NCI-H446 treated with DMSO at 0.1 percent for 48 hours (cell line): Measurements from ENCODE around the gene TBC1D2B.

Experiments
- DNase-seq: peaks from one replicate; lab custom pipeline; 2025; lab: John Stamatoyannopoulos, UW

The TBC1D2B gene

GRCh38 chr15:78034495-78035191 lies 42.9 kb downstream of the TBC1D2B start:
- DNase-seq: no peak

GRCh38 chr15:78033864-78034263 lies 43.6 kb downstream of the TBC1D2B start:
- DNase-seq: no peak

- no peak for DNase-seq
Observed at GRCh38 chr15:78032671-78033070, 44.8 kb downstream of the TBC1D2B start.

GRCh38 chr15:78024883-78025282 lies 52.6 kb downstream of the TBC1D2B start:
- no peak for DNase-seq

GRCh38 chr15:78024519-78024870 lies 53.0 kb downstream of the TBC1D2B start:
- no peak for DNase-seq

GRCh38 chr15:78023865-78024518 lies 53.5 kb downstream of the TBC1D2B start:
- no peak for DNase-seq

- no peak for DNase-seq
Observed at GRCh38 chr15:78023081-78023665, 54.3 kb downstream of the TBC1D2B start.

GRCh38 chr15:78021761-78022160 lies 55.8 kb downstream of the TBC1D2B start:
- DNase-seq: no peak

GRCh38 chr15:78020007-78020406 lies 57.5 kb downstream of the TBC1D2B start:
- DNase-seq: no peak

- no peak for DNase-seq
Observed at GRCh38 chr15:78018946-78019644, 58.4 kb downstream of the TBC1D2B start.

- no peak for DNase-seq
Observed at GRCh38 chr15:78018445-78018844, 59.1 kb downstream of the TBC1D2B start.

GRCh38 chr15:78016860-78017259 lies 60.7 kb downstream of the TBC1D2B start:
- no peak for DNase-seq

- no peak for DNase-seq
Observed at GRCh38 chr15:78012643-78013077, 64.9 kb downstream of the TBC1D2B start.

GRCh38 chr15:78010067-78010466 lies 67.4 kb downstream of the TBC1D2B start:
- DNase-seq: no peak

- no peak for DNase-seq
Observed at GRCh38 chr15:78007964-78008886, 69.3 kb downstream of the TBC1D2B start.

GRCh38 chr15:78007211-78007931 lies 70.1 kb downstream of the TBC1D2B start:
- DNase-seq: no peak

- peak; percentile 7 for DNase-seq
Observed at GRCh38 chr15:78006567-78007205, 70.8 kb downstream of the TBC1D2B start.

- peak; percentile 89 for DNase-seq
Observed at GRCh38 chr15:78004919-78005634, 72.4 kb downstream of the TBC1D2B start.

GRCh38 chr15:78004222-78004727 lies 73.2 kb downstream of the TBC1D2B start:
- DNase-seq: no peak
